ENCODE results near the gene PTPRN2.
"Not testable (repeated sequence)": the region's sequence is repeated elsewhere in the genome, so short reads cannot be mapped to it uniquely, and the experiment has no call there.

Gene PTPRN2

DNA sequence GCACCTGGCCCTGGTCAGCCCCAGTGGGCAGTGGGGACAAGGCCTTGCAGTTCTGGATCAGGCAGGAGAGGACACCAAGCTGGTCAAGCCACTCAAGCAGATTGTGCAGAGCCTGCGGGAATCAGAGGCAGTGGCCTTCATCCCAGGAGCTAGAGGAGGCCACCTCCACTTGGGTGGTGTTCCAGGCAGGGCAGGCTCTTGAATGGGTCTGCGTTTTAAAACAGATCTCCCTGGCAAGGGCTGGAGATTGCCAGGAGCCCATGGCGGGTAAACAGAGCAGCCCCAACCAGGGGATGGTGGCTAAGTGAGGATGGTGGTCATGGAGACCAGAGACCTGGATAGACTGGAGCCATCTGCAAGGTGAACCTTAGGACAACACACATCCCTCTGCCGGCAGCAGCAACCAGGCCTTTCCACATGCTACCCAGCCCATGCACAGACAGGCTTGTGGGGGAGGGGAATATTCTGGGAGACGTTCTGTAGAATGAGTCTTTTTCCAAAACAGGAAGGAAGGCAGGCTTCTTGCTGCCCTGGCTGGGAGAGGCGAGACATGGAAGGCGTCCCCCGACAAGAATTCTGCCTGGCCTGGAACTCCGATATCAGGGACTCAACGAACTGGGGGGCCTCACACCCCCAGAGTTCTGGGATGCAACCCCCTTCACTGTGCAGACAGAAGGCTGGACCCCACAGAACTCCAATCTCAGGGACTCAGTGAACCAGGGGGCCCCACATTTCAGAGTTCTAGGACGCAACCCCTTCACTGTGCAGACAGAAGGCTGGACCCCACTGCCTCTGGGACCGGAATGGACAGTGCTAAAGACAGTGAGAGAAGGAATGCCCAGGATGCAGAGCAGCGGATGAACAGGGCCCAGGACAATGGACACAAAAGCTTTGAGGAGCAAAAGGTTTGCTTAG lies 264.8 kb downstream of the PTPRN2 start:
- no peak for DNase-seq (ENCODE audit: low spot score)

DNA sequence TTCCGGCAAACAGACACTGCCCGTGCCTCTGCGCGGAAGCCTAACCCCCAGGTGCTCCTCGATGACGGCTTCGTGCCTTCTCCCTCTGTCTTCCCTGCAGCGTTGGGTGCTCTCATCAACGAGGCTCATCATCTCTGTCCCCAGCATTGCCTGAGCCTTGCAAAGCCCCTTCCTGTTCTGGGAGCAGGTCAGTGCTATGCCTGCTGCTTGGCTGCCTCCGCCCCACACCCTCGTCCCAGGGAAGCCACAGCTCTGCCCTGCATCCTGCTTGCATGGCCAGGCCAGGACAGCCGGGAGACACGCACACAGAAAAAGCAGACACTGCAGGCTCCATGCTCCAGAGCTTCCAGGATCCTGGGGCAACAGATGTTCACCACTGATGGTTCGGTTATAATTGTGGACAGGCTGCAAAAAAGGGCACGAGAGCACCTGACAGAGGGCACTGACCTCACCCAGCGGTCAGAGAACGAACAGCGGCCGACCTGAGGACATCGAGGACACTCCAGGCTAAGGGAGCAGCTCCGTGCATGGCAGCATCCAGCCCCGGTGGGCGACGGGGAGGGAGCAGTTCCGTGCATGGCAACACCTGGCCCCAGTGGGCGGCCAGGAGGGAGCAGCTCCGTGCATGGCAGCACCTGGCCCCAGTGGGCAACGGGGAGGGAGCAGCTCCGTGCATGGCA lies 265.5 kb downstream of the PTPRN2 start:
- no peak for DNase-seq (ENCODE audit: low spot score)

- DNase-seq (ENCODE audit: low spot score) = no peak
These were observed 266.4 kb downstream of the PTPRN2 start for GRCh38 chr7:158321056-158321700.

DNA sequence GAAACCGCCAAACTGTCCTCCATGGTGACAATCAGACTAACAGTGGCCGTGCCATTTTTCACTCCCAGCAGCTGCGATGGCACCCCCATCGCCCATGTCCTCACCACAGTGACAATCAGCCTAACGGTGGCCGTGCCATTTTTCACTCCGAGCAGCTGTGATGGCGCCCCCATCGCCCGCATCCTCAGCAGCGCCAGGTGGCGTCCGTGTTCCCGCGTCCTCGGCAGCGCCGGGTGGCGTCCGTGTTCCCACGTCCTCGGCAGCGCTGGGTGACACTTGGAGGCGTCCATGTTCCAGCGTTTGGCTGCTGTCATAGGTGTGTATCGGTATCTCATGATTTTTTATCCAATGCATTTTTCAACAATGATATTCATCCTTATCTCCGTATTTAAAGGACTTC lies 267.3 kb downstream of the PTPRN2 start:
- DNase-seq (ENCODE audit: low spot score) = no peak

- DNase-seq (ENCODE audit: low spot score) = no peak
These were observed 269.1 kb downstream of the PTPRN2 start for GRCh38 chr7:158318511-158318913.

DNA sequence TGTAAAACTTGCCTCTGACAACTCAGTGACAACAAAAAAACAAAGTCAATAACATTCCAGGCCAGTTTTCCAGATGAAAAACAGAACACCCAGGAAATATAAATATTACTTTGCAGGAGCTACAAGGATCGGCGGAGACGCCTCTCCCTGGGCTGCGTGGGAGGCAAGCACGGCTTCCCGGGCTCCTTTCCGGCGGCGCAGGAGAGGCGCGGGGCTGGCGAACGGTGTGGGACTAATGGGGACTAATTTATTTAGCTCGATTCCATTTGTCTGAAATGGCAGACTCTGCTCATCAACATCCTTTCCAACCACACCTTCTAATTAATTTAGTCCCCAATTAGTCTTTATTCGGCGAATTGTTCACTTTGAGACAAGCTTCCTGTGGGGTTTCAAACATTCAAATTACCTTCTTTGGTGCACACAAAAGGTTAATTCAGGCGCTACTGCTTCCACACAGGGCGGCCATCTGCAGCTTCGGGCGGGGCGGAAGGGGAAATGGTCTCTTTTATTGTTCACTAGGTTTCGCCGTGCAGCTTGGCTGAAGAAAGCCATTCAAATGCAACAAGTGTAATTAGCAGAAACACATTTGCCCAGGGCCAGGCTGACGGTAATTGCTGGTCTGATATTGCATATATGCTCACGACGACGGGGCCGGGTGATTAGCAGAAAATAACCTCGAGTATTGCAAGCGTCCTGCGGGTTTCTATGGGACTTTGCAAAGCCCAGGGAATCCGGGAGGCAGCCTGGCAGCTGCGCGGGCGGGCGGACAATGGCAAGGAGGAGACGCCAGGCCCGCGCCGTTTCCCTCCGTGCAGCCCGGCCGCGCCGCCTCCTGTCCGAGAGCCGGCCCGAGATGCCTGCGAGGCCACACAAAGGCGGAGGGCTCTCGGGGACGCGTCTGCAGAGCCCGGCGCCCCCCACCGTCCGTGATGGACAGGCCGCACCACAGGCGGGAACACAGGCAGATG lies 270.1 kb downstream of the PTPRN2 start:
- DNase-seq (ENCODE audit: low spot score) = no peak

- no peak for DNase-seq (ENCODE audit: low spot score)
These were observed 271.1 kb downstream of the PTPRN2 start for GRCh38 chr7:158316466-158317031.

- DNase-seq (ENCODE audit: low spot score) = no peak
These were observed 271.7 kb downstream of the PTPRN2 start for GRCh38 chr7:158315881-158316280.

DNA sequence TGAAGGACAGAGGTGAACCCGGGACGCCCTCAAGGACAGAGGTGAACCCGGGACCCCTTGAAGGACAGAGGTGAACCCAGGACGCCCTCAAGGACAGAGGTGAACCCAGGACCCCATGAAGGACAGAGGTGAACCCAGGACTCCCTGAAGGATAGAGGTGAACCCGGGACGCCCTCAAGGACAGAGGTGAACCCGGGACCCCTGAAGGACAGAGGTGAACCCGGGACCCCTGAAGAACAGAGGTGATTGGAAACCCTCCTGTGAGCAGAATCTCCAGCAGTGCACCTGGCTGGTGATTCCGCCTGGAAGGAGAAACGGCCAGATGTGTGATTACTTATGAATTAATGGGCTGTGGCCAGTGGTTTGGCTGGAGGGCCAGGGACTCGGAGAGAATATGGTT lies 272.3 kb downstream of the PTPRN2 start:
- DNase-seq (ENCODE audit: low spot score) = no peak

DNA sequence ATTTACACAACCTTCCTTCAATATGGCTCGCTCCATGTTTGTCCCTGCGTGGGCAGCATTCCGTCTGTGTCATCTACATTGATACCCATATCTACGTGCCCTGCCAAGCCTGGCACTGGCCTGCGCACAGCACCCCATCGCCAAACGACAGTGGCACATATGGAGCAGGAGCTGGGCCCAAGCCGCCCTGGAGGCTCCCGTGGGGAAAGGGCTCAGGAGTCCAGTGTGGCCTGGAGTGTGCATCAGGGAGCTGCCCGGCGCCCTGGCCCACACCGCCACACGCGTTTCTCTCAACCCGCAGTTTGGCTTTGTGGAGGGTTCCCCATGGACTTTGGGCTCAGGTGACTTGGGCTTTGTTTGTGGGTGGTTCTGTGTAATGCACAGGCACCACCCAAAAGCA lies 273.2 kb downstream of the PTPRN2 start:
- no peak for DNase-seq (ENCODE audit: low spot score)

- no peak for DNase-seq (ENCODE audit: low spot score)
These were observed 273.7 kb downstream of the PTPRN2 start for GRCh38 chr7:158313931-158314330.

DNA sequence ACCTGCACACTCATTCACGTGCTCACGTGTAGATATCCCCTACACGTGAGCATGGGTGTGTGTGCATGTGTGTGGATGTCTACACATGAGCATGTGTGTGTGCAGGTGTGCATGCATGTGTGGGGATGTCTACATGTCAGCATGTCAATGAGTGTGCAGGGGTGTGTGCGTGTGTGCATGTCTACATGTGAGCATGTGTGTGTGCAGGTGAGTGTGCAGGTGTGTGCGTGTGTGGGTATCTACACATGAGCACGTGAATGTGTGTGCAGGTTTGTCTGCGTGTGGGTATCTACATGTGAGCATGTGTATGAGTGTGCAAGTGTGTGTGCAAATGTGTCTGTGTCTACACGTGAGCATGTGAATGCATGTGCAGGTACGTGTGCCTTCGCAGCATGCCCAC lies 274.8 kb downstream of the PTPRN2 start:
- no peak for DNase-seq (ENCODE audit: low spot score)

DNA sequence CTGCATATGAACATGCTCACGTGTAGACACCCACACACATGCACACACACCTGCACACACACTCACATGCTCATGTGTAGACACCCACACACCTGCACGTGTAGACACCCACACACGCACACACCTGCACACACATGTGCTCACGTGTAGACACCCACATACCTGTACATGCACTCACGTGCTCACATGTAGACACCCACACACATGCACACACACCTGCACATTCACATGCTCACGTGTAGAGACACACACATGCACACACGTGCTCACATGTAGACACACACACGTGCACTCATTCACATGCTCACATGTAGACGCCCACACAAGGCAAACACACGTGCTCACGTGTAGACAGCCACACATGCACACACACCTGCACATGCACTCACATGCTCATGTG lies 275.8 kb downstream of the PTPRN2 start:
- no peak for DNase-seq (ENCODE audit: low spot score)

DNA sequence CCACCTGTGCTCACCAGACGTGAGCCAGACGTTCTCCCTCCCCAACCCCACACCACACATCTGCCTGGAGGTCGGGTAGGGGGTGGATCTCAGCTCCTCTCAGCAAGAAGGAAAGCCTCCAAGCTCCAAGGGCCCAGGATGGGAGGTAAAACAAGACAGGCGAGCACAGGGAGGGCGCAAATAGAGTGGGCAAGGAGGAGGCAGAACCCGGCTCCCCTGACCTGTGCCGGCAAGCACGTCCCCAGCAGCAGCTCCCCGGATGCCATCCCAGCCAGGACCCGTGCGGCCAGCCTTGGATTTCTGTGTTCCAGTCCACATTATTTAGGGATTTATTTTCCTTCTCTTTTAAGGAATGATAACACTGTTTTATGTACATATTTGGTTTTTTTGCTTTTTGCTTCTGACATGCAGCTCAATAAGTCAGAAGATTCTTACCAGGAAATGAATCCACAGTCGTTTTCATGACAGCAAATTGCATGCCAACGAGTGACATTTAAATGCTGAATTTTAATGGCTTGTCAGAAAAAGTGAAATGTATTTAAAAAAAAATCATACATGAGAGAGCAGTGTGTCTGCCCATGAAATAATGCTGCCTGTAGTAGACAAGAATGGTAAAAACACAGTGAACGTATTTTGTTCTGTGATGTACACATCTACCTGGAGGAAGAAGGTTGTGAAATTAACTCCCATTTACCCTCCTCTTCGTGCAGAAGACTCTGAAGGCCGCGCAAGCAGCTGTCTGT lies 276.5 kb downstream of the PTPRN2 start:
- no peak for DNase-seq (ENCODE audit: low spot score)

- no peak for DNase-seq (ENCODE audit: low spot score)
These were observed 277.5 kb downstream of the PTPRN2 start for GRCh38 chr7:158309868-158310763.

- DNase-seq (ENCODE audit: low spot score) = no peak
These were observed 279.6 kb downstream of the PTPRN2 start for GRCh38 chr7:158308001-158308400.

- DNase-seq (ENCODE audit: low spot score) = not testable (repeated sequence)
These were observed 283.6 kb downstream of the PTPRN2 start for GRCh38 chr7:158304072-158304471.

- DNase-seq (ENCODE audit: low spot score) = no peak
These were observed 284.5 kb downstream of the PTPRN2 start for GRCh38 chr7:158303121-158303520.

DNA sequence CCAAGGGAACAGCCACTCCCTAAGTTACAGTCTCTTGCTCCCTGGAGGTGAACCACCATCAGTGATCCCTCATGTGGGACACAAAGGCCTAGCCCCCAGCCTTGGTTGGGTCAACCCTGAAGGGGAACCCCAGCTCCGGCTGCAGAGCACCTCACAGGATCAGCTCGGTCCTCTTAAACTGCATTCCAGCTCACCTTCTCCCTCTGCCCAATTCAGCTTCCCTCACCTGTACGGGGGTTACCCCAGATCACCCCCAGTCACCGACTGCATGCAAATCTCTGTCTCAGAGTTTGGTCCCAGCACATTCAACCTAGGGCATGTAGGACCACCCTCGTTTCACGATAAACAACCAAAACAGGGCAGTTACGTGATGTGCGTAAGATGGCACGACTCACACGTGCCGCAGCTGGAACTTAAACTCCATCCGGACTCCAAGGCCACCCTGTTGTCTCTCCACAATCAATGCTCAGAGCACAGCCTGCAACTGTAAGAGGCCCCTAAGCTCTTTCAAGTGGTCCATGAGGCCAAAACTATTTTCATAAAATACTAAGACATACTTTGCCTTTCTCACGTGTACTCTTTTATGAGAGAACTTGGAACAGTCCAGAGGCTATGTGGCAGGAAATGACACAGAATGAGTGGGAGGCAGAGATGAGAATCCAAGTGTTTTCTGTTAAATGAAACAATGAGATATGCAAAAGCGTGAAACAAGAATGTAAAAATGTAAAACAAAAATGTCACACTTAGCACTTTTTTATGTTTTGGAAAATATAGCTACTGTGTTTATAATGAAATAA lies 285.2 kb downstream of the PTPRN2 start:
- DNase-seq (ENCODE audit: low spot score) = no peak

All from hematopoietic multipotent progenitor cell treated with erythropoietin and hydrocortisone succinate and interleukin-3 and kit ligand, for 15 days (in vitro differentiated cells).